ENCODE results near the gene WDFY2. TPM values are rescaled to one million over a fixed set of nuclear protein-coding genes. Genes with fewer than 3 reads are reported as not detected.
"Not testable (repeated sequence)": the region's sequence is repeated elsewhere in the genome, so short reads cannot be mapped to it uniquely, and the experiment has no call there.

The WDFY2 gene
- total RNA-seq, 4 donors from 2014 or later, result 6.0 to 11.3 (median 9.7) TPM

- H3K4me1 ChIP-seq, result no peaks in the 10 kb centered on the region
- no peak overlapping the region for H3K4me3 ChIP-seq
- no peaks in the 10 kb centered on the region for H3K36me3 ChIP-seq
- DNase-seq, result no peak
- no peaks in the 10 kb centered on the region for H3K27me3 ChIP-seq
- TF ChIP-seq POLR2A (IDR thresholded peaks at IDR 0.05), result no peak
- TF ChIP-seq, protein P1, sequence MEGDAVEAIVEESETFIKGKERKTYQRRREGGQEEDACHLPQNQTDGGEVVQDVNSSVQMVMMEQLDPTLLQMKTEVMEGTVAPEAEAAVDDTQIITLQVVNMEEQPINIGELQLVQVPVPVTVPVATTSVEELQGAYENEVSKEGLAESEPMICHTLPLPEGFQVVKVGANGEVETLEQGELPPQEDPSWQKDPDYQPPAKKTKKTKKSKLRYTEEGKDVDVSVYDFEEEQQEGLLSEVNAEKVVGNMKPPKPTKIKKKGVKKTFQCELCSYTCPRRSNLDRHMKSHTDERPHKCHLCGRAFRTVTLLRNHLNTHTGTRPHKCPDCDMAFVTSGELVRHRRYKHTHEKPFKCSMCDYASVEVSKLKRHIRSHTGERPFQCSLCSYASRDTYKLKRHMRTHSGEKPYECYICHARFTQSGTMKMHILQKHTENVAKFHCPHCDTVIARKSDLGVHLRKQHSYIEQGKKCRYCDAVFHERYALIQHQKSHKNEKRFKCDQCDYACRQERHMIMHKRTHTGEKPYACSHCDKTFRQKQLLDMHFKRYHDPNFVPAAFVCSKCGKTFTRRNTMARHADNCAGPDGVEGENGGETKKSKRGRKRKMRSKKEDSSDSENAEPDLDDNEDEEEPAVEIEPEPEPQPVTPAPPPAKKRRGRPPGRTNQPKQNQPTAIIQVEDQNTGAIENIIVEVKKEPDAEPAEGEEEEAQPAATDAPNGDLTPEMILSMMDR (IDR thresholded peaks at IDR 0.05), result no peak
- H3K27ac ChIP-seq, result no peak overlapping the region
- H3K9me3 ChIP-seq, result no peaks in the 10 kb centered on the region
These were observed 26.2 kb upstream of the WDFY2 start for GRCh38 chr13:51557875-51558612.

DNA sequence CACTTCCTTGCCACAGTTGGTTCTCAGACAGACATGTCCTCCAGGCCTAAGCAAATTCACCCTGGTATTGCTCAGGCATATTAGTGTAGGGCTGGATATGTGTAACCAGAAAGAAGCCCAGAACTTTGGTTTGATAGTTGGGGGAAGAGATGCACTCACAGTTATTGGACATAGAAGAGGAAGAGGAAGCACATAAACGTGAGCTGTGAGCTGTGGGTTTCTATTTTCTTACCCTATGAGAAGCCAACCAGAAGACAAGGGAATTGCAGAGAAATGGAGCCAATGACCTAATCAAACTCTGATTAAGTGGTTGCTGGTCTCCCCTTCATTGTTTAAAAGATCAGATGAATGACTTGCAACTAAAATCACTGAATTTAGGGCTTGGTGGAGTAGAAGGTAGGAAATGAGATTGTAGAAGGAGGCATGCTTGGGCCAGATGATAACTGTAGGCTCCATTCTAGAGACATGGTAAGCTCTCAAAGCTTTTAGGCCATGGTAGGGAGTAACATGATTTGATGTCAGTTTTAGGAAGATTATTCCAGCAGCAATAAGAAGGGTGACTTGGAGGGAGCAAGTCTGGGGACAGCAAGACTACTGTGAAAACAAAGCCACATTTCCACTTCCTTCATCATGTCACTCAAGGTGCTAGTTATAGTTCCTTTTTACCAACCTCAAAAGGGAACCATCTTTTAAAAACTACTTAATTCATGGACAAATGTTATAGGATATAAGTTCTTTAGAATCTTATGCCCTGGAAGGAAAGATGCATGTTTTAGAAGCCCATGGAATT, 24.1 kb upstream of the WDFY2 start:
- TF ChIP-seq, protein P1 (IDR thresholded peaks at IDR 0.05), result no peak
- TF ChIP-seq POLR2A (IDR thresholded peaks at IDR 0.05), result no peak
- Histone ChIP-seq H3K27ac (no peak overlapping the region), H3K36me3 (no peaks in the 10 kb centered on the region)

DNA sequence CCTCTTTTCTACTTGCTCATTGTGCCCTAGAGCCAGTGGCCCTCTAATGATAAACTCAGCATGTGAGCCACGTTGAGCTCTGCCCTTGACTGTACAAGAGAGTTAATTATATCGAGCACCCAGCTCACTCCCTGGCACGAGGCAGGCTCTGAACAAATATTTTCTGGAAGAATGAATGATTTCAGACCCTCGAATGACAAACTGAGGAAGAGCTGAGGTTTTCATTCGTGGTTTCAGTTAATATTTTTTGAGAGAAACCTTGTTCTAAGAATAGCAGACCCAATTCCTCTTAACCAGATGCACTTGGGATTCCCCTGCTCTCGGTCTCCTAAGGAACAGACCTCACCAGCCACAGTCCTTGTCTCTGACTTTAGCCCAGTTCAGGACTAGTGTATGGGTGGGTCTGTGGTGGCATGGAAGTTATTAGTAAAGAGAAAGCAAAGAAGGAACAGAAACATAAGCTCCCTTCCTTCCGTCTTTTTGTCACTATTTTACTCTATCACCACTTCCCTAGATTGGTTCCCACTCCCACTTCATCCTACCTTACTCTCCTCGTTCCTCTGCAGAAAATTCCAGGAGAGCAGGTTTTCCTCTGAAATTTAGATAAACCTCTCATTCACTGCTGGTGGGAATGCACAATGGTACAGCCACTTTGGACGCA, 22.1 kb upstream of the WDFY2 start:
- no peak overlapping the region for H3K4me3 ChIP-seq

More for the DNA sequence above, 24.1 kb upstream of the WDFY2 start:
- no peaks in the 10 kb centered on the region for H3K4me1 ChIP-seq
- H3K27me3 ChIP-seq, result no peaks in the 10 kb centered on the region
- H3K9me3 ChIP-seq, result no peaks in the 10 kb centered on the region
- no peak for DNase-seq
- no peak overlapping the region for H3K4me3 ChIP-seq

GRCh38 chr13:51564252-51564651, 20.0 kb upstream of the WDFY2 start:
- Histone ChIP-seq H3K4me1 (no peaks in the 10 kb centered on the region), H3K36me3 (no peaks in the 10 kb centered on the region), H3K27ac (no peak overlapping the region), H3K9me3 (peaks cover 0 to 5% (median 0%) of the 10 kb centered on the region in 4 donors), H3K4me3 (no peak overlapping the region), H3K27me3 (no peaks in the 10 kb centered on the region)
- no peak for DNase-seq
- no peak for TF ChIP-seq POLR2A (IDR thresholded peaks at IDR 0.05)
- TF ChIP-seq, protein P1 (IDR thresholded peaks at IDR 0.05), result no peak

More for the DNA sequence above, 22.1 kb upstream of the WDFY2 start:
- H3K27me3 ChIP-seq, result no peaks in the 10 kb centered on the region
- H3K9me3 ChIP-seq, result peaks cover 0 to 2% (median 0%) of the 10 kb centered on the region in 4 donors
- TF ChIP-seq, protein P1 (IDR thresholded peaks at IDR 0.05), result no peak
- no peak for TF ChIP-seq POLR2A (IDR thresholded peaks at IDR 0.05)
- H3K36me3 ChIP-seq, result no peaks in the 10 kb centered on the region
- H3K4me1 ChIP-seq, result no peaks in the 10 kb centered on the region
- no peak for DNase-seq
- H3K27ac ChIP-seq, result no peak overlapping the region

DNA sequence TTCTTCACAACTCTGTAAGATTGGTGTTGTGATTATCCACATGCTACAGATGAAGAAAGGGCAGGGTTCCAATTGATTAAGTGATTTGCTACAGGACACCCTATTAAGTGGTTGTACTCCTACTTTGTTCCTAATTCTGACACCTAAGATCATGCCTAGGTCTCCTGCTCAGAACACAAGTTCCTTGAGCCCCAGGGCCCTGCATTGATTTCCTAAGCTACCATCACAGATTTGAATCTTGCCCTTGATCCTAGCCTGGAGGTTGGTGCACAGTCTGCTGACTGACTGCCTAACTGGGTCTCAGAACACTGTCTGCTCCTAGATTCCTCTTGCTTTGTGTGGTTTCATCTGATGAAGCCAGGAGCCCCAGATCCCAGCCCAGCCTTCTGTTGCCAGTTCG, 19.6 kb upstream of the WDFY2 start:
- Histone ChIP-seq H3K27me3 (no peaks in the 10 kb centered on the region), H3K9me3 (peaks cover 0 to 5% (median 0%) of the 10 kb centered on the region in 4 donors), H3K36me3 (no peaks in the 10 kb centered on the region), H3K4me1 (no peaks in the 10 kb centered on the region), H3K4me3 (no peak overlapping the region), H3K27ac (no peak overlapping the region)
- TF ChIP-seq, protein P1 (IDR thresholded peaks at IDR 0.05), result no peak
- no peak for TF ChIP-seq POLR2A (IDR thresholded peaks at IDR 0.05)
- DNase-seq, result no peak

DNA sequence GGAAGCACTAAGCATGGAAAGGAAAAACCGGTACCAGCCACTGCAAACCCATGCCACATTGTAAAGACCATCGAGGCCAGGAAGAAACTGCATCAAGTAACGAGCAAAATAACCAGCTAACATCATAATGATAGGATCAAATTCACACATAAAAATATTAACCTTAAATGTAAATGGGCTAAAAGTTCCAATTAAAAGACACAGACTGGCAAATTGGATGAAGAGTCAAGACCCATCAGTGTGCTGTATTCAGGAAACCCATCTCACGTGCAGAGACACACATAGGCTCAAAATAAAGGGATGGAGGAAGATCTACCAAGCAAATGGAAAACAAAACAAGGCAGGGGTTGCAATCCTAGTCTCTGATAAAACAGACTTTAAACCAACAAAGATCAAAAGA, 15.3 kb upstream of the WDFY2 start:
- H3K27ac ChIP-seq, H3K36me3 ChIP-seq, H3K9me3 ChIP-seq, H3K4me1 ChIP-seq, H3K4me3 ChIP-seq, H3K27me3 ChIP-seq, DNase-seq: not testable (repeated sequence)
